GM15510 (cell line): ENCODE measurements around the gene BCAS3.

Experiments used
- POLR2A ChIP-seq: IDR thresholded peaks from 3 replicates; pipeline ENCODE4 v1.6.1; 2011; ENCODE audit warnings: borderline replicate concordance; ENCODE audit not compliant: insufficient read length; ENCODE audit errors: extremely low read depth

The BCAS3 gene

DNA sequence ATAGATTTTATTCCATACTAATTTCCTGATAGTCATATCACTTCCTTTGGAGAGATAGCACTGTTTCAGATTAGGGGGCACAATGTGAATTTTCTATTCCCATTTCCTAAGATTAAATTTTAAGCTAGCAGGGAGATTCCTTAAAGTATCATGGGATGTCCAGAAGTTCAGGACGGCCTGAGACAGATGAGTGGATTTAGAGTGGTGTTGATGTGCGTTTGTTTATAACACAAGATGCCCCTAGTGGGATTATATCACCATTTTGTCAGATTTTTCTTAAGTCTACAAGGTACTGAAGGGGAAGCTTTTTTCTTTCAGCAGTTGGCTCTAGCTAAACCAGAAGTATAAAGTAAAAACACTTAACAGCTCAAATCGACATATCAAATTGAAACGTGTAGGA lies 538.4 kb downstream of the BCAS3 start:
- no peak for TF ChIP-seq POLR2A

GRCh38 chr17:61217878-61218437 lies 540.3 kb downstream of the BCAS3 start:
- TF ChIP-seq POLR2A, result no peak

DNA sequence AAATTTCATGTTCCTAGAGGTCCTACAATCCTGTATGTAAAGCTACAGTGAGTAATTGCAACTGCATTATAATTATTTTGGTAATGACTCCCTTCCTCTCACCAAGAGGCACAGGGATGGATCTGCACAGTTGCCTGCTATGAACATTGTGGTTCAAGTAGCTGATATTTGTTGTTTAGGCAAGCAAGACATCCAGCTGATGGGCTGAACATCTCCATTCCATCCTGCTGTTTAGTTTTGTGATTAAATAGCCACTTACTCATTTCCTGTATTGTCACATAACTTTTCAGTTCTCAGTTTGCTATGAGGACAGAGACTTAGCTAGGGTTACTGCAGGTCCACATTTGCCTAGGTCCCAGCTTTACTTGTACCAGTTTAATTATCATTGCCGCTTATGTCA lies 540.8 kb downstream of the BCAS3 start:
- TF ChIP-seq POLR2A, result no peak

DNA sequence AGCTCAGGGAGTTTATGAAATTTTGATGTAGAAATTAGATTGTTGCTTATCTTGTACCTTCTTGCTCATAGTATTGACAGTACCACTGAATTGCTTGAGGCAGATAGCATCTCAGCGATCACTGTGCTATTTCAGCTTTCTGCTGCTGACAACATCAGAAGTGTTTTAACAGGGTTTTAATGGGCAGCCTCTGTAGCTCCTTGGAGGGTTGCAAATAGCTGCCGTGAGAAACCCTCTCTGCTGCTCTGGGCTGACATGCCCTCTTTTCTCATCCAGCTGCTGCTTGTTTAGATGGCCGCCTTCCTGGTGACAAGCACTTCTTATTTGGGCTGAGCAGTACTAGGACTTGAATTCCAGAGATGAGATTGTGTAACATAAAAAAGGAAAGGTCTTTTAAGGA lies 541.8 kb downstream of the BCAS3 start:
- TF ChIP-seq POLR2A, result no peak

GRCh38 chr17:61221181-61221580 lies 543.5 kb downstream of the BCAS3 start:
- no peak for TF ChIP-seq POLR2A

DNA sequence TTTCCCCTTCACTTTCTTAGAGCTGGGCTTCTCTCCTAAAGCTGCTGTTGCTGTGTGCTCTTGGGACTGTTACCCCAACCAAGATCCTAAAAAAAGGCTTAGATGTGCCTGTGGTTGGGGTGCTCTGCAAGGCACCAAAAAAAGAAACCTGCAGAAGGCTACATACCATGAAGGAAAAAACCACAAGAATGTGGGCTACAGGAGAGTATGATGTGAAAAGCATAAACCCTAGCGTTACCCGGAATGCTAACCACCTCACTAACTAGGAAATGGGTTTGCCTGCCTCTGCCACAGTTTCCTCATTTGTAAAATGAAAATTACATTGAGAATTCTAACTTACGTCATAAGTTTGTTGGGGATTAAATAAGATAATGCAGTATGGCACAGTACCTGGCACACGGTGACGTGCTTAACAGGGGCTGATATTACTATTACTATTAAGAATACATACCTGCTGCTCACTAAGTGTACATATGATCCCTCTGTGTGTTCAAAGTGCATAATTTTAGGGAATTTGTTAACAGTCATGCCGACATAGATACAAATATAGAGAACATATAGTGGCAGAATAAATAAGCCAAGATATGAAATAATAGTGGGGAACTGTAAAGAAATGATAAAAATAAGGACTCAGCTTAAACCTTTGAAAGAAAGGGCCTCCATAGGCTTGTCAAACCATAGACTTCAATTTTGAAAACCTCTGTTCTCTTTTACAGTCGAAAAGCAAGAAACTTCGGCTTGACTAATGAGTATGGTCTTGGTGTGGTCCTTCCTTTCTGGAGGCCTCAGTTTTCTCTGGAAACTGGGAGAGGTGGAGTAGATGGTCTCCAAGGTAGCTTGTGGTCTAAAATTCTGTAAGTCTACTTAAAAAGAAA lies 544.2 kb downstream of the BCAS3 start:
- TF ChIP-seq POLR2A, result no peak

GRCh38 chr17:61223725-61224124 lies 546.1 kb downstream of the BCAS3 start:
- TF ChIP-seq POLR2A, result no peak

DNA sequence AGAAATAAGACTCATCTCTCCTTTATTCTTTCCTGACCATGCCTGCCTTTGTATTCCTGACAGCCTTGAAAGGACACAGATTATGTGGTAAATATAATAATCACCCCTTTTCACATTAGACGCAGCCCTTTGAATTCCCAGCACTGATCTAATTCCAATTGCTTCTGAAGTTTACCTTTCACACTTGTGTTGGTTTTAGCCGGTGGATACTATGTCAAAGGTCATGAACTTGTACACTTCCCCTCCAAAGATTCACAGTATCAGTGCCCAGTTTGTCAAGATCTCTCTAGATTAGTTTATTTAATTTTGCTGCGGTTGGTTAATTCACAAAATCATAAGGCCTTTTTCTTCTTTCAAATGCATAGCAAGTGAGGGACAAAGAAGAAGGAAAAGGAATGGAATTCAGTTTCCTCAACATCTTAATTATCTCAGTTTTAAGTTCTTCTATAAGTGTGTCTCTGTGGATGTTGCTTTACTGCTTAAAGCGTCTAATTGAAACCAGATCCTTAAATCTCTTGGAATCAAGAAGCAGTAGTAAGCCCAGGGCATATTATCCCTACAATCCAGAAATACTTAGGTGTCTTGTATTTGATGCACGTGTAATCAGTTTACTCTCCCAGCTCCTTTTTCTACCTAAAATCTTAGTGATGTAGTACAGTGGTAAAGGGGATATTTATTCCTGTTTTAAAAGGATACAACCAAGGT lies 547.7 kb downstream of the BCAS3 start:
- no peak for TF ChIP-seq POLR2A

GRCh38 chr17:61227866-61228265 lies 550.2 kb downstream of the BCAS3 start:
- no peak for TF ChIP-seq POLR2A

DNA sequence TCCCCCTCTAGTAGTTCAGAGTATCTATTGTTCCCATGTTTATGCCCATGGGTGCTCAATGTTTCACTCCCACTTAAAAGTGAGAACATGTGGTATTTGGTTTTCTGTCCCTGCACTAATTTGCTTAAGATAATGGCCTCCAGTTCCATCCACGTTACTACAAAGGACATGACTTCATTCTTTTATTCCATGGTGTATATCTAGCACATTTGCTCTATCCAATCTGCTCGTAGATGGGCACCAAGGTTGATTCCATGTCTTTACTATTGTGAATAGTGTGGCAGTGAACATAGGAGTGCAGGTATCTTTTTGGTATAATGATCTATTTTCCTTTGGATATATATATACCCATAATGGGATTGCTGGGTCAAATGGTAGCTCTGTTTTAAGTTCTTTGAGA lies 552.8 kb downstream of the BCAS3 start:
- no peak for TF ChIP-seq POLR2A

DNA sequence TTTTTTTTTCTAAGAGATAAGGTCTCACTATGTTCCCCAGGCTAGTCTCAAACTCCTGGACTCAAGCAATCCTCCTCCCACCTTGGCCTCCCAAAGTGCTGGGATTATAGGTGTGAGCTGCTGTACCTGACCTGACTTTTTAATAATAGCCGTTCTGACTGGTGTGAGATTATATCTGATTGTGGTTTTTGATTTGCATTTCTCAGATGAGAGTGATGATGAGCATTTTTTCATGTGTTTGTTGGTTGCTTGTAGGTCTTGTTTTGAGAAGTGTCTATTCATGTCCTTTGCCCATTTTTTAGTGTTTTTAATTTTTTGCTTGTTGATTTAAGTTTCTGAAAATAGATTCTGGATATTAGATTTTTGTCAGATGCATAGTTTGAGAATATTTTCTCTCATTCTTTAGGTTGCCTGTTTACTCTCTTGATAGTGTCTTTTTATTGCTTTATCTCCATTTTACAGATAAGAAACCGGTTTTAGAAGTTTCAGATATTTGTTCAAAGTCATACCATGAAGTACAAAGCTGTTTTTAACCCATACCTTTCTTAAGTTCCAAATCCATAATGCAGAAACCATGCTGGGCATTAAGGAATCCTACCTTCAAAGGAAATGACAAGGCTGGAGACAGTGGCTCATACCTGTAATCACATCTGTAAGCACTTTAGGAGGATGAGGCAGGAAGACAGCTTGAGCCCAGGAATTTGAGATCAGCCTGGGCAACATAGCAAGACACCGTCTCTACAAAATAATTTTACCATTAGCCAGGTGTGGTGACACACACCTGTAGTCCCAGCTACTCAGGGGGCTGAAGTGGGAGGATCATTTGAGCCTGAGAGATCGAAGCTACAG lies 553.5 kb downstream of the BCAS3 start:
- no peak for TF ChIP-seq POLR2A

DNA sequence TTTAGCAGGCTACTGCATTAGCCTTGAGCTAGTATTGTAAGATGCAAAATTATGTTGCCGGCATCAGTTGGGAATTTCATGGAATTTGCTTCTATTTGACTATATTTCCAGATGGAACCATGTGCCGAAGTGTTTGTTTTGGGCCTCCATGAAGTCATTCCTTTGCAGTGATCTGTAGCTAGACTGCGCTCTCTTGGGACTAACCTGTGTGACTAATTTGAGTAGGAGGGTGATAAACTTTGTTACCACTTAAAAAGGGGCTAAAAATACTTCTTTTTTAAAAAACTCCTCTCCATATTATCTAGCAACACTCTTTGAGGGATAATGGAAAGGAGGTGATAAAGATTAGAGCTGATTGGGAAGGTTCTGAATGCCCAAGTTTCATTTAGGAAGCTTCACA lies 555.2 kb downstream of the BCAS3 start:
- no peak for TF ChIP-seq POLR2A

GRCh38 chr17:61233991-61234750 lies 556.5 kb downstream of the BCAS3 start:
- TF ChIP-seq POLR2A, result no peak
